Prostate gland (tissue), 2 donors: ENCODE results near the gene ARHGEF28. TPM values are rescaled to one million over a fixed set of nuclear protein-coding genes. Genes with fewer than 3 reads are reported as not detected.

Experiments
- DNase-seq: peaks from one replicate; pipeline ENCODE4 v3.0.0-alpha.2; 2019; ENCODE audit warnings: low spot score
- H3K27ac ChIP-seq, 2 donors: fragments of 200-600 bp; sonication (generic); 2 replicates each; pipeline ENCODE4 v1.5.1; 2017 to 2019
- H3K27me3 ChIP-seq: fragments of 200-600 bp; sonication (generic); replicated peaks from 2 replicates; pipeline ENCODE4 v1.5.1; 2019; ENCODE audit not compliant: insufficient read depth
- H3K36me3 ChIP-seq, 2 donors: fragments of 200-600 bp; sonication (generic); 1 replicate in 1 of 2; 2 replicates in 1 of 2; pipeline versions ENCODE4 v1.5.1 to v1.8.1; 2017 to 2019
- H3K4me1 ChIP-seq: fragments of 200-600 bp; sonication (generic); replicated peaks from 2 replicates; pipeline ENCODE4 v1.5.1; 2019
- H3K4me3 ChIP-seq, 2 donors: fragments of 200-600 bp; sonication (generic); 2 replicates each; pipeline ENCODE4 v1.5.1; 2017 to 2019
- H3K9me3 ChIP-seq: fragments of 200-600 bp; sonication (generic); 2 replicates; pipeline ENCODE4 v1.5.1; 2017
- POLR2A ChIP-seq: fragments of 450-650 bp; IDR thresholded peaks from one replicate; pipeline ENCODE4 v1.6.1; 2016; ENCODE audit warnings: antibody characterized with exemption, mild to moderate bottlenecking
- POLR2AphosphoS5 ChIP-seq: sonication (generic); formaldehyde crosslinking; IDR thresholded peaks from one replicate; pipeline ENCODE4 v1.6.1; 2017; ENCODE audit warnings: antibody characterized with exemption
- WGBS: methylation state at CpG from one replicate; pipeline ENCODE4 v1.1.5; 2018; 5-methylcytosine and 5-hydroxymethylcytosine counted together
- intact Hi-C: fragments of 100-400 bp; cut with DNase I; formaldehyde crosslinking; loops from one replicate; pipeline ENCODE4 v1.14.2; 2022
- total RNA-seq, 2 donors: library from RNA; depleted of rRNA; stranded (reverse); fragments of >200 nt; gene quantifications; one replicate each; pipeline ENCODE4 v1.1.0, GENCODE V29; 2016
- TF ChIP-seq, protein P1 (sequence below), 4 experiments: fragments of 200-600 bp in 2 of 4; fragments of 450-650 bp in 2 of 4; sonication (generic) in 2 of 4; IDR thresholded peaks; 1 replicate in 3 of 4; 2 replicates in 1 of 4; pipeline ENCODE4 v1.5.1; 2016 to 2019; ENCODE audit warnings: antibody characterized with exemption in 4 of 4, mild to moderate bottlenecking in 2 of 4, moderate library complexity in 2 of 4

The ARHGEF28 gene
- total RNA-seq, 2 donors from 2014 or later: 18.9 to 28.3 TPM

DNA sequence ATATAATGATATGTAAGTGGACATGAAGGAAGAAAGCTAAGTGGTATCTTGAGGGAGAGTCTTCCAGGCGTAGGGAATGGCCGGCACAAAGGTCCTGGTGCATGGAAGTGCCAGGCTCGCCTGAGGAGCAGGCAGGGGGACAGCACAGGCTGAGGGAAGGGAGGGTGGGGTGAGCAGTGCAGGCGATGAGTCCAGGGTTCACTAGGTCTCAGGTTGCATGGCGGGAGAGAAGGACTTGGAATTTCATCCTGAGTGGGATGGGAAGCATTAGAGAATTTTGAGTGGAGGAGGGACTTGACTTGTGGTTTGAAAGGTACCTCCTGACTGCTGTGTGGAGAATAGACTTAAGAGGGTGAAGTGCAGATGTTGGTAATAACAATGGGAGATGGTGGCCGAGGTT is 268.9 kb downstream of the ARHGEF28 start:
- Histone ChIP-seq H3K36me3 (no peaks in the 10 kb centered on the region), H3K9me3 (no peaks in the 10 kb centered on the region), H3K4me3 (no peak overlapping the region), H3K27ac (no peak overlapping the region), H3K4me1 (no peaks in the 10 kb centered on the region), H3K27me3 (no peaks in the 10 kb centered on the region)
- intact Hi-C loops: no loop called here
- 94% methylated on average over 6 of the region's 6 CpGs for WGBS
- DNase-seq: no peak
- TF ChIP-seq, protein P1, sequence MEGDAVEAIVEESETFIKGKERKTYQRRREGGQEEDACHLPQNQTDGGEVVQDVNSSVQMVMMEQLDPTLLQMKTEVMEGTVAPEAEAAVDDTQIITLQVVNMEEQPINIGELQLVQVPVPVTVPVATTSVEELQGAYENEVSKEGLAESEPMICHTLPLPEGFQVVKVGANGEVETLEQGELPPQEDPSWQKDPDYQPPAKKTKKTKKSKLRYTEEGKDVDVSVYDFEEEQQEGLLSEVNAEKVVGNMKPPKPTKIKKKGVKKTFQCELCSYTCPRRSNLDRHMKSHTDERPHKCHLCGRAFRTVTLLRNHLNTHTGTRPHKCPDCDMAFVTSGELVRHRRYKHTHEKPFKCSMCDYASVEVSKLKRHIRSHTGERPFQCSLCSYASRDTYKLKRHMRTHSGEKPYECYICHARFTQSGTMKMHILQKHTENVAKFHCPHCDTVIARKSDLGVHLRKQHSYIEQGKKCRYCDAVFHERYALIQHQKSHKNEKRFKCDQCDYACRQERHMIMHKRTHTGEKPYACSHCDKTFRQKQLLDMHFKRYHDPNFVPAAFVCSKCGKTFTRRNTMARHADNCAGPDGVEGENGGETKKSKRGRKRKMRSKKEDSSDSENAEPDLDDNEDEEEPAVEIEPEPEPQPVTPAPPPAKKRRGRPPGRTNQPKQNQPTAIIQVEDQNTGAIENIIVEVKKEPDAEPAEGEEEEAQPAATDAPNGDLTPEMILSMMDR (IDR thresholded peaks at IDR 0.05): no peak
- TF ChIP-seq POLR2A (no peak), POLR2AphosphoS5 (no peak)

DNA sequence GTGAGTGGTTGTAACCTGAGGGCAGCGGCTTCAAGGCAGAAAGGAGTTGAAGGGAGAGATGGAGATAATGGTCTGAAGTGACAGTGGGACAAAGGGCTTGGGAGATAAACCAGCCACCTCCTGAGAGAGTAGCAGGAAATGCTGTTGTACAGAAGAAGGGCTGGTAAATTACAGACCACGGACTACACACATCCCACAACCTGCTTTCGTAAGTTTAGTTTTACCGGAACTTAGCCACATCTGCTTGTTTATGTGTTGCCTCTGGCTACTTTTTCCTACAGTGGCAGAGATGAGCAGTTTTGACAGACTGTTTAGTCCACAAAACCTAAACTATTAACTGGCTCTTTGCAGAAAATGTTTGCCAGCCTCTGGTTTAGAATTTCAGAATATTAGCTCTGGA is 269.5 kb downstream of the ARHGEF28 start:
- WGBS: 93% methylated on average over 4 of the region's 4 CpGs

DNA sequence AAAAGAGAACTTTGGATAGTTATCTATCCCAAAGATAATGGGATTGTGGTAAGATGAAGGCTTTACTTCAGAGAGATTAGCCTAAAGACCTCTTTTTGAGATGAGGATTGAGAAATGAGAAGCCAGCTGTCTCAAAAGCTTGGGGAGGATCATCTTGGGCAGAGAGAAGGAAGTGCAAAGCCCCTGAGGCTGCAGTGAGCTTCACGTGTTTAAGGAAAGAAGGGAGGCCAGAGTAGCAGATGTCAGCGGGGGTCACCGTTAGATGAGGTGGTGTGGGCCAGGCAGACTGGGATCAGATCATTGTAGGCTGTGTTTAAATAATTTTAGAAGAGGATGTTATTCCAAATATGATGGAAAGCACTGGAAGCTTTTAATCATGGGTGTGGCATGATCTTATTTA is 270.1 kb downstream of the ARHGEF28 start:
- intact Hi-C loops: no loop called here
- H3K27me3 ChIP-seq: no peaks in the 10 kb centered on the region
- no peaks in the 10 kb centered on the region for H3K4me1 ChIP-seq
- DNase-seq: no peak
- H3K27ac ChIP-seq: no peak overlapping the region
- TF ChIP-seq POLR2AphosphoS5 (no peak), POLR2A (no peak)
- TF ChIP-seq, protein P1 (IDR thresholded peaks at IDR 0.05): no peak
- H3K9me3 ChIP-seq: no peaks in the 10 kb centered on the region
- 82% methylated on average over 3 of the region's 3 CpGs for WGBS
- H3K4me3 ChIP-seq: no peak overlapping the region
- H3K36me3 ChIP-seq: no peaks in the 10 kb centered on the region

More for the DNA sequence above, 269.5 kb downstream of the ARHGEF28 start:
- intact Hi-C loops: no loop called here
- Histone ChIP-seq H3K9me3 (no peaks in the 10 kb centered on the region), H3K4me1 (no peaks in the 10 kb centered on the region), H3K4me3 (no peak overlapping the region), H3K36me3 (no peaks in the 10 kb centered on the region), H3K27me3 (no peaks in the 10 kb centered on the region), H3K27ac (no peak overlapping the region)
- DNase-seq: no peak
- TF ChIP-seq, protein P1 (IDR thresholded peaks at IDR 0.05): no peak
- TF ChIP-seq POLR2AphosphoS5 (no peak), POLR2A (no peak)

DNA sequence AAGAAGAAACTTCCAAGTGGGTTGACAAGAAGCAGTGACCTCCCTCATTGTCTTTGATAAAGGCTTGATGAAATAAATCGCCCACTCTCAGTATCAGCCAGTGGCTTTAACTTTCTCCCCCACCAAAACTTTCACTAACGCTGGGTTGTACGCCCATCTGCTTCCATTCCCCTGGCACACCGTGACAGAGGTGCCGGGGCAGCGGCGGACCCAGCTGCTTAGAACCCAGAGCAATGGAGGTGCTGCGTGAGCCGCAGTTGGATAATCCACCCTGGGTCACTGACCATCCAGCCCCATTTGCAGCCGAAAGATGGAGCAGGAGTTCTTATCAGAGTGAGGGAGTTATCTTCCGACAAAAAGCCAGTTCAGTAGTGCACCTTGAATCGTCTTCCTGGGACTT is 270.7 kb downstream of the ARHGEF28 start:
- no peak for TF ChIP-seq POLR2A
- TF ChIP-seq, protein P1 (IDR thresholded peaks at IDR 0.05): no peak
- TF ChIP-seq POLR2AphosphoS5: no peak
- H3K9me3 ChIP-seq: no peaks in the 10 kb centered on the region
- 92% methylated on average over 12 of the region's 12 CpGs for WGBS
- intact Hi-C loops: no loop called here
- no peak overlapping the region for H3K27ac ChIP-seq
- no peaks in the 10 kb centered on the region for H3K27me3 ChIP-seq
- no peaks in the 10 kb centered on the region for H3K4me1 ChIP-seq
- H3K4me3 ChIP-seq: no peak overlapping the region
- DNase-seq: no peak
- H3K36me3 ChIP-seq: no peaks in the 10 kb centered on the region

DNA sequence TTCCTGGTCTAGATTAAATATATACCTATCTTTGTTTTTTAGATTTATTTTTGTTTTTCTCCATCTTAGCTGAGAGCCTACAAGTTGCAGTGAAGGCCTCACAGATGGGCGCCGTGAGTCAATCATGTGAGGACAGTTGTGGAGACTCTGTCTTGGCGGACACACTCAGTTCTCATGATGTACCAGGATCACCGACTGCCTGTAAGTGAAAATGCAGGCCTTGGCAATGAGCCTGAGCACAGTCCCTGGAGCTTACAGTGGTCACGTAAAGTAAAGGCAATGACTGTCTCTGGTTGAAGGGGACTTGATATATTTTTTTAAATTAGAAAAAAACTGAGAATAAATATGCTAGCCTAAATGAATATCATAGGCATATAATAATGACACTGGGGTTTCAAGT is 271.9 kb downstream of the ARHGEF28 start:
- Histone ChIP-seq H3K27me3 (no peaks in the 10 kb centered on the region), H3K4me3 (no peak overlapping the region), H3K27ac (no peak overlapping the region), H3K9me3 (no peaks in the 10 kb centered on the region), H3K36me3 (no peaks in the 10 kb centered on the region), H3K4me1 (no peaks in the 10 kb centered on the region)
- 84% methylated on average over 5 of the region's 5 CpGs for WGBS
- intact Hi-C loops: no loop called here
- TF ChIP-seq POLR2A (no peak), POLR2AphosphoS5 (no peak)
- TF ChIP-seq, protein P1 (IDR thresholded peaks at IDR 0.05): no peak
- no peak for DNase-seq
